Measurements from ENCODE around the gene GNB1. TPM values are rescaled to one million over a fixed set of nuclear protein-coding genes. Genes with fewer than 3 reads are reported as not detected.
A peak's percentile ranks its signal among the peaks of the same experiment; 100 is the strongest.

The GNB1 gene
- total and polyA plus RNA-seq, 9 of the 15 experiments (the other 6 are each of a cell fraction or from before 2014, with no cell fraction given) = 34.3 to 388 (median 114) TPM

GRCh38 chr1:1899266-1899966 lies 8.5 kb upstream of the GNB1 start (continued):
- TF ChIP-seq HMGN3 (IDR thresholded peaks at IDR 0.05; ENCODE audit: borderline replicate concordance, extremely low read depth, insufficient read length, low read depth, low read length) (no peak), TEAD2 (tag; IDR thresholded peaks at IDR 0.05) (no peak), TAF7 (tag; IDR thresholded peaks at IDR 0.05) (no peak), ERF (CRISPR knock-in tag; IDR thresholded peaks at IDR 0.05) (no peak), PRPF4 (IDR thresholded peaks at IDR 0.05; ENCODE audit: insufficient read depth, low read depth, low read length, poor library complexity, severe bottlenecking) (no peak), ZNF143 (CRISPR knock-in tag; IDR thresholded peaks at IDR 0.05) (no peak), ZNF551 (CRISPR knock-in tag; IDR thresholded peaks at IDR 0.05) (no peak), MYC (IDR thresholded peaks at IDR 0.05; ENCODE audit: low read depth, low read length) (0 out of 2 replicates have a peak, but pooled peaks have one; percentile 18), MYC (CRISPR knock-in tag; IDR thresholded peaks at IDR 0.05; ENCODE audit: borderline replicate concordance, low read depth) (no peak), USF2 (CRISPR knock-in tag; IDR thresholded peaks at IDR 0.05) (no peak), CTCF (IDR thresholded peaks at IDR 0.05 in 2 of 3, conservative IDR thresholded peaks at IDR 0.05 in 1 of 3; ENCODE audit: insufficient read depth in 2 of 3, low read depth in 1 of 3, low read length in 3 of 3) (peak; percentile 42 to 55 (median 51); a peak in 5 of 6 replicates), ZNF121 (CRISPR knock-in tag; conservative IDR thresholded peaks at IDR 0.05) (no peak), ZNF57 (CRISPR knock-in tag; IDR thresholded peaks at IDR 0.05) (no peak), ATF2 (CRISPR knock-in tag; IDR thresholded peaks at IDR 0.05) (no peak), CREB1 (IDR thresholded peaks at IDR 0.05) (no peak), CREB1 (CRISPR knock-in tag; IDR thresholded peaks at IDR 0.05) (peak; percentile 48; the same call in 1 of the 2 replicates), ZC3H8 (IDR thresholded peaks at IDR 0.05) (no peak), ZBTB1 (CRISPR knock-in tag; IDR thresholded peaks at IDR 0.05; ENCODE audit: borderline replicate concordance, low read depth) (0 out of 2 replicates have a peak, but pooled peaks have one; percentile 43), HCFC1 (IDR thresholded peaks at IDR 0.05; ENCODE audit: low read depth, low read length) (no peak), ESRRA (IDR thresholded peaks at IDR 0.05; ENCODE audit: borderline replicate concordance, low read depth) (peak; percentile 62; the same call in 1 of the 2 replicates), BCOR (IDR thresholded peaks at IDR 0.05) (no peak), ZNF384 (IDR thresholded peaks at IDR 0.05; ENCODE audit: low read depth, low read length) (no peak), TOE1 (IDR thresholded peaks at IDR 0.05; ENCODE audit: borderline replicate concordance) (no peak), TOE1 (CRISPR knock-in tag; IDR thresholded peaks at IDR 0.05; ENCODE audit: borderline replicate concordance, low read depth) (no peak), SNIP1 (IDR thresholded peaks at IDR 0.05; ENCODE audit: low read depth) (no peak), NONO (IDR thresholded peaks at IDR 0.05; ENCODE audit: low read depth in 2 of 2, low read length in 1 of 2) (no peak)
